ENCODE measurements around the gene CCSER1. TPM values are rescaled to one million over a fixed set of nuclear protein-coding genes. Genes with fewer than 3 reads are reported as not detected.

CCSER1 gene
- total and polyA plus RNA-seq, 2 of the 8 experiments (the other 6 are each of a cell fraction or from before 2014, with no cell fraction given), result 0.26 to 0.84 TPM

- Histone ChIP-seq H3K27me3 (replicated peaks in 1 of 4; ENCODE audit: control insufficient read depth in 3 of 4, extremely low read depth in 1 of 4, insufficient read depth in 3 of 4, low read length in 3 of 4) (no peaks in the 10 kb centered on the region), H4K91ac (replicated peaks; ENCODE audit: insufficient read length, low read length) (no peak overlapping the region), H3K27ac (ENCODE audit: low read depth, low read length) (no peak overlapping the region), H3K9ac (replicated peaks in 1 of 4; ENCODE audit: extremely low read depth in 1 of 4, low read depth in 3 of 4, low read length in 3 of 4) (no peak overlapping the region), H2AK5ac (ENCODE audit: low read depth, low read length) (no peak overlapping the region), H2BK12ac (ENCODE audit: low read depth, low read length) (no peak overlapping the region), H2BK15ac (ENCODE audit: low read length) (no peak overlapping the region), H3K23me2 (ENCODE audit: low read depth, low read length) (no peaks in the 10 kb centered on the region), H4K8ac (ENCODE audit: extremely low read depth, insufficient read depth, low read length) (no peak overlapping the region), H3K23ac (ENCODE audit: insufficient read length) (no peak overlapping the region), H3K4me1 (replicated peaks in 1 of 4; ENCODE audit: control insufficient read depth in 3 of 4, insufficient read depth in 4 of 4, low read length in 3 of 4) (no peaks in the 10 kb centered on the region), H3K4ac (replicated peaks; ENCODE audit: insufficient read length, low read depth, low read length) (no peak overlapping the region), H4K5ac (ENCODE audit: insufficient read length, low read depth, low read length) (no peak overlapping the region), H3K4me3 (ENCODE audit: extremely low read depth in 1 of 4, insufficient read depth in 2 of 4, low read depth in 3 of 4, low read length in 4 of 4) (no peak overlapping the region), H3K4me2 (ENCODE audit: insufficient read depth in 1 of 2, low read depth in 2 of 2, low read length in 2 of 2) (no peak overlapping the region), H2BK120ac (replicated peaks; ENCODE audit: low read depth, low read length) (no peak overlapping the region), H3K18ac (ENCODE audit: extremely low read depth, low read length) (no peak overlapping the region), H3K14ac (ENCODE audit: insufficient read length) (no peak overlapping the region), H3K79me2 (ENCODE audit: control insufficient read depth in 1 of 2, insufficient read depth in 2 of 2, low read length in 2 of 2) (no peaks in the 10 kb centered on the region), H4K20me1 (replicated peaks in 1 of 2; ENCODE audit: control insufficient read depth in 1 of 2, insufficient read depth in 2 of 2, low read length in 2 of 2) (no peaks in the 10 kb centered on the region), H3K9me3 (ENCODE audit: insufficient read depth in 2 of 2, low read depth in 1 of 2, low read length in 1 of 2) (no peaks in the 10 kb centered on the region), H3K36me3 (ENCODE audit: control insufficient read depth in 2 of 4, insufficient read depth in 4 of 4, low read length in 3 of 4) (no peaks in the 10 kb centered on the region), H3K56ac (replicated peaks; ENCODE audit: insufficient read length, low read depth, low read length) (no peak overlapping the region), H2AFZ (ENCODE audit: low read length) (0 out of 2 replicates have a peak overlapping the region, but pooled peaks have one; percentile 48), H2BK20ac (ENCODE audit: low read length) (no peak overlapping the region), H2BK5ac (ENCODE audit: low read depth, low read length) (no peak overlapping the region), H3K79me1 (ENCODE audit: low read depth, low read length) (no peaks in the 10 kb centered on the region)
- TF ChIP-seq RAD21 (IDR thresholded peaks at IDR 0.05 in 1 of 2, conservative IDR thresholded peaks at IDR 0.05 in 1 of 2; ENCODE audit: low read depth in 2 of 2, low read length in 2 of 2) (peak in 1 of 2 experiments; percentile 13; a peak in 1 of 4 replicates), NRF1 (IDR thresholded peaks at IDR 0.05; ENCODE audit: low read depth, low read length) (no peak)
- DNase-seq (ENCODE audit: low read depth in 1 of 2, low spot score in 2 of 2) (no peak), FAIRE-seq (no peak)
- CTCF ChIA-PET (ENCODE audit: partially characterized antibody), result interaction anchor here (0.6 to 1.6 kb wide), 5 partner anchors 11 to 88 kb away, joined by 3 to 6 read pairs (median 3); no protein-coding TSS in a partner anchor
- POLR2A ChIA-PET (ENCODE audit: partially characterized antibody), result no interaction called here
These were observed 24.8 kb downstream of the CCSER1 start for GRCh38 chr4:90152024-90152423.
